PFSK-1 (cell line): ENCODE results near the gene STK32B.

Experiments used
- FOXP2 ChIP-seq: optimal IDR thresholded peaks from 2 replicates; pipeline ENCODE3; 2011; ENCODE audit warnings: borderline replicate concordance, control low read depth, inconsistent platforms; ENCODE audit not compliant: insufficient read depth; ENCODE audit errors: extremely low read length, extremely low read depth
- POLR2AphosphoS5 ChIP-seq: IDR thresholded peaks from 2 replicates; pipeline ENCODE4 v1.6.1; 2012; ENCODE audit warnings: low read depth, mild to moderate bottlenecking, control low read depth, low read length, moderate library complexity
- SIN3A ChIP-seq: IDR thresholded peaks from 2 replicates; pipeline ENCODE4 v1.6.1; 2012; ENCODE audit warnings: mild to moderate bottlenecking, low read length, moderate library complexity, borderline replicate concordance; ENCODE audit not compliant: insufficient read depth
- TAF1 ChIP-seq: IDR thresholded peaks from 2 replicates; pipeline ENCODE4 v1.6.1; 2012; ENCODE audit warnings: low read length, control low read depth, borderline replicate concordance; ENCODE audit not compliant: insufficient read depth
- TF ChIP-seq, protein P1 (sequence below), 2 experiments: IDR thresholded peaks; 2 replicates each; pipeline versions ENCODE4 v1.6.1 to v1.8.0; 2011 to 2012; ENCODE audit warnings: low read depth in 2 of 2, low read length in 2 of 2, control low read depth in 1 of 2, inconsistent platforms in 1 of 2, mild to moderate bottlenecking in 1 of 2, moderate library complexity in 1 of 2; ENCODE audit not compliant: insufficient read depth in 1 of 2

The STK32B gene

DNA sequence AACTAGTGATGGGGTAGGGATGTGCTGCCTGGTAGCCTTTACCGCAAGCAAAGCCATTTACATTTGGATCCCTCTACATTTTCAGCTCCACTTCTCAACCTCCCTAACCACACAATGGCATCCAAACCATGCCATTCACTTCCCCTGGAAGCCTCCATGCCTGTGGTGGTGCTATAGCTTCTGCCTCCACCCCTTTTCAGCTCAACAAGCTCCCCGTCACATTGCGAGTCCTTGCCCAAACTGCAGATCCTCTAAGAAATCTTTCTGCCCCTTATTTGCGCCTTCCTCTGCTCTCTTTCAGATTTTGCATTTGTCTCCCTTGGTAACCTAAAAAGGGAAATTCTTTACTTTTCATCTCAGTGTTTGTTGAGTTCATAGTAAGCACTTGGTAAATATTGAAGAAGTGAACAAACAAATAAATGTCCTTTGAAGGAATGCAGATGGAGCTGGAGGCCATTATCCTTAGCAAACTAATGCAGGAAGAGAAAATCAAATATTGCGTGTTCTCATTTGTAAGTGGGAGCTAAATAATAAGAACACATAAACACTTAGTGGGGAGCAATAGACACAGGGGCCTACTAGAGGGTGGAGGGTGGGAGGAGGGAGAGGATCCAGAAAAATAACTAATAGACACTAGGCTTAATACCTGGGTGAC, 38.9 kb upstream of the STK32B start:
- no peak for TF ChIP-seq FOXP2
- no peak for TF ChIP-seq SIN3A
- TF ChIP-seq, protein P1, sequence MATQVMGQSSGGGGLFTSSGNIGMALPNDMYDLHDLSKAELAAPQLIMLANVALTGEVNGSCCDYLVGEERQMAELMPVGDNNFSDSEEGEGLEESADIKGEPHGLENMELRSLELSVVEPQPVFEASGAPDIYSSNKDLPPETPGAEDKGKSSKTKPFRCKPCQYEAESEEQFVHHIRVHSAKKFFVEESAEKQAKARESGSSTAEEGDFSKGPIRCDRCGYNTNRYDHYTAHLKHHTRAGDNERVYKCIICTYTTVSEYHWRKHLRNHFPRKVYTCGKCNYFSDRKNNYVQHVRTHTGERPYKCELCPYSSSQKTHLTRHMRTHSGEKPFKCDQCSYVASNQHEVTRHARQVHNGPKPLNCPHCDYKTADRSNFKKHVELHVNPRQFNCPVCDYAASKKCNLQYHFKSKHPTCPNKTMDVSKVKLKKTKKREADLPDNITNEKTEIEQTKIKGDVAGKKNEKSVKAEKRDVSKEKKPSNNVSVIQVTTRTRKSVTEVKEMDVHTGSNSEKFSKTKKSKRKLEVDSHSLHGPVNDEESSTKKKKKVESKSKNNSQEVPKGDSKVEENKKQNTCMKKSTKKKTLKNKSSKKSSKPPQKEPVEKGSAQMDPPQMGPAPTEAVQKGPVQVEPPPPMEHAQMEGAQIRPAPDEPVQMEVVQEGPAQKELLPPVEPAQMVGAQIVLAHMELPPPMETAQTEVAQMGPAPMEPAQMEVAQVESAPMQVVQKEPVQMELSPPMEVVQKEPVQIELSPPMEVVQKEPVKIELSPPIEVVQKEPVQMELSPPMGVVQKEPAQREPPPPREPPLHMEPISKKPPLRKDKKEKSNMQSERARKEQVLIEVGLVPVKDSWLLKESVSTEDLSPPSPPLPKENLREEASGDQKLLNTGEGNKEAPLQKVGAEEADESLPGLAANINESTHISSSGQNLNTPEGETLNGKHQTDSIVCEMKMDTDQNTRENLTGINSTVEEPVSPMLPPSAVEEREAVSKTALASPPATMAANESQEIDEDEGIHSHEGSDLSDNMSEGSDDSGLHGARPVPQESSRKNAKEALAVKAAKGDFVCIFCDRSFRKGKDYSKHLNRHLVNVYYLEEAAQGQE (IDR thresholded peaks at IDR 0.05; ENCODE audit: insufficient read depth in 1 of 2, low read depth in 2 of 2, low read length in 2 of 2): no peak
- no peak for TF ChIP-seq TAF1
- no peak for TF ChIP-seq POLR2AphosphoS5

DNA sequence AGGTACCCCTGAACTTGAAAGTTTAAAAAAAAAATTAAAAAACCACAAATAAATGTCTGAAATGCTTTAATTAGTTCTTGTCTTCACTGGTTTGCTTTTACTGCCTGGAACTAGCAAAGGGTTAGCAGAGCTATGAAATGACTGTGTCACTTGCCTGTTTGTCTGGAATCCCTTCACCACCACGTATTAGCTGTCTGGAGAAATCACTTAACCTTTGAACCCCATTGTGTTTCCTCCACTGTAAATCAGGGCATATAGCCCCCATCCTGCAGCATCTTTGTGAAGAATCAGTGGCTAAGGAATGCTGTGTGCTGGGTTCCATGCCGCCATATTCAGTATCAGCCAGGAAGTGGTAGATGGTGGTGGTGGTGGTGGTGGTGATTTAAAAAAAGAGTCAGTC, 38.3 kb upstream of the STK32B start:
- TF ChIP-seq FOXP2: no peak
- TF ChIP-seq TAF1: no peak
- TF ChIP-seq SIN3A: no peak
- TF ChIP-seq POLR2AphosphoS5: no peak
- TF ChIP-seq, protein P1 (IDR thresholded peaks at IDR 0.05; ENCODE audit: insufficient read depth in 1 of 2, low read depth in 2 of 2, low read length in 2 of 2): no peak

- TF ChIP-seq, protein P1 (IDR thresholded peaks at IDR 0.05; ENCODE audit: insufficient read depth in 1 of 2, low read depth in 2 of 2, low read length in 2 of 2): peak; percentile 41 to 43; a peak in 1 of 4 replicates
- TF ChIP-seq SIN3A: no peak
Observed at GRCh38 chr4:5014007-5014682, 37.1 kb upstream of the STK32B start.

DNA sequence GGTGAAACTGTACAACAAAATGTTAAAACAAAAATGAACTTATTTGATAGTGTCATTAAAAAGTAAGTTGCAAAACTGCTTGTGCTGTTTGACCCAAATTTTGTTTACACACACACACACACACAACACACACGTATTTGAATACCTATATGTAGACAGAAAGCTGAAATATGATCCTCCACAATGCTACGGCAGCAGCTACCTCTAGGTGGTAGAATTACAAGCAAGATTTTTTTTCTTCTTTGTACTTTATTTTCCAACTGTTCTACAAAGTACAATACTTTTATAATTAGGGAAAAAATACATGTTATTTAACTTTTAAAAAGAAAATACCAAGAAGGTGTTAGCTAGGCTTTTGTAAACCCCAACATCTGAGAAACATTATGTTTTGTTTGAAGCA, 33.2 kb upstream of the STK32B start:
- TF ChIP-seq TAF1 (no peak), SIN3A (no peak), FOXP2 (no peak), POLR2AphosphoS5 (no peak)
- TF ChIP-seq, protein P1 (IDR thresholded peaks at IDR 0.05; ENCODE audit: insufficient read depth in 1 of 2, low read depth in 2 of 2, low read length in 2 of 2): no peak

DNA sequence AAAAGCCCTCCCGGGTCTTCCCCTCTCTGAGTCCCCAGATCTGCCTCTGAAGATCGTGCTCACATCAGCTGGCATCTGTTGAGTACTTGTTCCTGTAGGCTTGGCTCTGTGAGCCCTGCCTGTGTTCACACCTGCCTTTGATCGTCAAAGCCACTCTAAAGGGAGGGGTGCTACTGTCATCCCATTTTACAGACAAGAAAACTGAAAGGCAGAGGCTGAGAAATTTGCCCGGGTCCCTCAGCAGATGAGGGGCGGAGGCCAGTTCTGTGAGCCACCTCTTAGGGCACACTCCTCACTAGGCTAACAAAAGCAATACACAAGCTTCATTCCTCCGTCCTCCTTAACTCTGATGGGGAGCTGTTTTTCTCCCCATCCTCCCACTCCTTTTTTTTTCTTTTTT, 32.7 kb upstream of the STK32B start:
- TF ChIP-seq SIN3A (no peak), TAF1 (no peak)
